Measurements from ENCODE around the gene PNKP. TPM values are rescaled to one million over a fixed set of nuclear protein-coding genes. Genes with fewer than 3 reads are reported as not detected.
A peak's percentile ranks its signal among the peaks of the same experiment; 100 is the strongest.

Gene PNKP
- total and polyA plus RNA-seq, 9 of the 15 experiments (the other 6 are each of a cell fraction or from before 2014, with no cell fraction given), result 2.8 to 85.4 (median 25.3) TPM

- TF ChIP-seq NKRF (IDR thresholded peaks at IDR 0.05; ENCODE audit: borderline replicate concordance) (no peak), CUX1 (CRISPR knock-in tag; IDR thresholded peaks at IDR 0.05) (no peak), RCOR1 (IDR thresholded peaks at IDR 0.05; ENCODE audit: borderline replicate concordance in 1 of 2, low read depth in 2 of 2, low read length in 2 of 2) (0 out of 4 replicates have a peak, but pooled peaks of 1 of the 2 experiments have one; percentile 6), E2F8 (IDR thresholded peaks at IDR 0.05; ENCODE audit: low read depth, partially characterized antibody) (peak; percentile 62), BHLHE40 (IDR thresholded peaks at IDR 0.05; ENCODE audit: low read length) (peak; percentile 84), YY1 (IDR thresholded peaks at IDR 0.05; ENCODE audit: borderline replicate concordance in 1 of 3, control insufficient read depth in 1 of 3, extremely low read depth in 1 of 3, insufficient read depth in 3 of 3, insufficient read length in 1 of 3, insufficient replicate concordance in 2 of 3, low read depth in 1 of 3, low read length in 2 of 3) (peak; percentile 98 to 99 (median 99)), RBM14 (IDR thresholded peaks at IDR 0.05; ENCODE audit: borderline replicate concordance, insufficient read depth, low read depth, low read length) (no peak)
- TF ChIP-seq, protein P1, sequence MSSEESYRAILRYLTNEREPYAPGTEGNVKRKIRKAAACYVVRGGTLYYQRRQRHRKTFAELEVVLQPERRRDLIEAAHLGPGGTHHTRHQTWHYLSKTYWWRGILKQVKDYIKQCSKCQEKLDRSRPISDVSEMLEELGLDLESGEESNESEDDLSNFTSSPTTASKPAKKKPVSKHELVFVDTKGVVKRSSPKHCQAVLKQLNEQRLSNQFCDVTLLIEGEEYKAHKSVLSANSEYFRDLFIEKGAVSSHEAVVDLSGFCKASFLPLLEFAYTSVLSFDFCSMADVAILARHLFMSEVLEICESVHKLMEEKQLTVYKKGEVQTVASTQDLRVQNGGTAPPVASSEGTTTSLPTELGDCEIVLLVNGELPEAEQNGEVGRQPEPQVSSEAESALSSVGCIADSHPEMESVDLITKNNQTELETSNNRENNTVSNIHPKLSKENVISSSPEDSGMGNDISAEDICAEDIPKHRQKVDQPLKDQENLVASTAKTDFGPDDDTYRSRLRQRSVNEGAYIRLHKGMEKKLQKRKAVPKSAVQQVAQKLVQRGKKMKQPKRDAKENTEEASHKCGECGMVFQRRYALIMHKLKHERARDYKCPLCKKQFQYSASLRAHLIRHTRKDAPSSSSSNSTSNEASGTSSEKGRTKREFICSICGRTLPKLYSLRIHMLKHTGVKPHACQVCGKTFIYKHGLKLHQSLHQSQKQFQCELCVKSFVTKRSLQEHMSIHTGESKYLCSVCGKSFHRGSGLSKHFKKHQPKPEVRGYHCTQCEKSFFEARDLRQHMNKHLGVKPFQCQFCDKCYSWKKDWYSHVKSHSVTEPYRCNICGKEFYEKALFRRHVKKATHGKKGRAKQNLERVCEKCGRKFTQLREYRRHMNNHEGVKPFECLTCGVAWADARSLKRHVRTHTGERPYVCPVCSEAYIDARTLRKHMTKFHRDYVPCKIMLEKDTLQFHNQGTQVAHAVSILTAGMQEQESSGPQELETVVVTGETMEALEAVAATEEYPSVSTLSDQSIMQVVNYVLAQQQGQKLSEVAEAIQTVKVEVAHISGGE (CRISPR knock-in tag; IDR thresholded peaks at IDR 0.05), result peak in 1 of 3 experiments; percentile 83; a peak in 1 of 6 replicates
Measured at GRCh38 chr19:49812997-49813861, 54.1 kb downstream of the PNKP start, which contains the start of gene FUZ (continued).
